A549 (cell line): ENCODE results near the gene TFDP1.

Experiments
- CHD2 ChIP-seq: fragments of 150-350 bp; IDR thresholded peaks from 2 replicates; pipeline ENCODE4 v1.6.1; 2014; ENCODE audit warnings: low read length; ENCODE audit not compliant: partially characterized antibody
- CTCF ChIP-seq: fragments of >200 bp; sonication (Bioruptor Twin); formaldehyde crosslinking; IDR thresholded peaks from 3 replicates; pipeline ENCODE4 v1.5.1; 2016
- EP300 ChIP-seq, 2 experiments: fragments of >200 bp; sonication (Bioruptor Twin); formaldehyde crosslinking; IDR thresholded peaks; 2 replicates in 1 of 2; 3 replicates in 1 of 2; pipeline ENCODE4 v1.6.1; 2016 to 2017

- TF ChIP-seq CTCF (no peak), CHD2 (no peak), EP300 (IDR thresholded peaks at IDR 0.05) (no peak)
Measured at GRCh38 chr13:113650731-113651148, 66.2 kb downstream of the TFDP1 start.
